ENCODE data around the gene RPH3AL.

- TF ChIP-seq POLR2A (IDR thresholded peaks at IDR 0.05; ENCODE audit: low read depth, low read length) (no peak), PKNOX1 (IDR thresholded peaks at IDR 0.05) (no peak), ESRRA (IDR thresholded peaks at IDR 0.05; ENCODE audit: low read length) (no peak), CTCF (IDR thresholded peaks at IDR 0.05 in 2 of 3, conservative IDR thresholded peaks at IDR 0.05 in 1 of 3; ENCODE audit: control insufficient read depth in 2 of 3, extremely low read depth in 1 of 3, insufficient read depth in 1 of 3, low read depth in 3 of 3, low read length in 3 of 3) (no peak), CBFB (IDR thresholded peaks at IDR 0.05; ENCODE audit: low read depth) (no peak), TCF3 (IDR thresholded peaks at IDR 0.05; ENCODE audit: borderline replicate concordance, insufficient read depth, low read depth, low read length) (no peak), MYC (IDR thresholded peaks at IDR 0.05; ENCODE audit: insufficient read depth, insufficient read length, insufficient replicate concordance, low read length, severe bottlenecking) (no peak)
Observed at GRCh38 chr17:356671-357434, 4.2 kb upstream of the RPH3AL start.
